Measurements from ENCODE around the gene NTNG2.

DNA sequence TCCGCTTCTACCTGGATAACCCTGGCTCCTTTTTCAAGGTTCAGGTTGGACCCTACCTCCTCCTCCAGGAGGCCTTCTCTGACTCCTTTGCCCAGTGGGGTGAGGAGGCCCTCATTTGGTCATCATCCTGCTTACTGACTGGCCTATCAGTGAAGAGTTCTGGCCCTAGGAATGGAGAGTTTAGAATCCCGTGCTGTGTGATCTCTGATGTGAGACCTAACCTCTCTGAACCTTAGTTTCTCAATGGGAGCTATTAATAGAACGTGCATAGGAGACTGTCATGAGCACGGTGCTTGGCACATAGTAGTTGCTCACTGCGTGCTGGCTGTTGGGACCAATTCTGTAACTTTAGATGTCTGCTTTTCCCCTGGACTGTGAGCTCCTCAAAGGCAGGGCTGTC, 10.3 kb downstream of the NTNG2 start:
- TF ChIP-seq POLR2AphosphoS5 (IDR thresholded peaks at IDR 0.05; ENCODE audit: low read depth, low read length) (no peak), TAF1 (IDR thresholded peaks at IDR 0.05; ENCODE audit: borderline replicate concordance, insufficient read depth, low read length) (no peak)
